Superior temporal gyrus (tissue), 1 donor: ENCODE measurements around the gene ISLR2.

Experiments used
- DNase-seq: peaks from one replicate; pipeline ENCODE4 v3.0.0-alpha.2; 2016; ENCODE audit errors: extremely low spot score

The ISLR2 gene

DNA sequence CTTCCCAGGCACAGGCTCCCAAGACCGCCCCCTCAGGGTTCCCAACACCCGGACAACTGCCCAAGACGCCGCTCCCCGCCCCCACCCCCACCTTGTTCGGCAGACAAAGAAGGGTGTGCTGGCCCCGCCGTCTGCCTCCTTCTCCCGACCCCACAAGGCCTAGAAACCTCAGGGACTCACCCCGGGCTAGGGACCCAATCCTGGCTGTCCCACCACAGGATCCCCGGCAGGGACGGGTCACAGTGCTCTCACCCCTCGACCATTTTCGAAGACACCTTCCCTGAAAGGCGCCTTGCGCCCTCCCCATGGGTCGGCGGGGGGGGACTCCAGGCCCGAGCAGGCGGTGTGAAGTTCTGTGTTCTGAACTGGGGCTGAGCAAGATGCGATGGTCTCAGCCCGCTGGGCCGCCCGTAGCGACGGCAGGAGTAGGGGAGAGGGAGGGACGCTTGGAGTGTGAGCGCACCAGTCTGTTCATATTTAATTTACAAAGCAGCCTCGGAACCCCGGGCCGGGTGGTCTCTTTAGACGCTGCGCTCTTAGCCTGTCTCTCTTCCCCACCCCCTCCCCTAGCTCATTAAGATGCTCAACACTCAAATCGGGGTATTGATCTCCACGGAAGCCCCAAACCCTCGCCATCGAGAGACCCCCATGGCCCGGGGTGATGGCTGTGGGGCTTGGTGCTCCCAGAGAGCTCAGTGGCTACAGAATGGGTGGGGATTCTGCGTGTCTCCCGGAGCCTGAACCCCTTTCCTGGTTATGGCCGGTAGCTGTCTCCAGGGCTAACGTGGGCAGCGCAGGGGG lies 1.4 kb upstream of the ISLR2 start:
- DNase-seq, result no peak

DNA sequence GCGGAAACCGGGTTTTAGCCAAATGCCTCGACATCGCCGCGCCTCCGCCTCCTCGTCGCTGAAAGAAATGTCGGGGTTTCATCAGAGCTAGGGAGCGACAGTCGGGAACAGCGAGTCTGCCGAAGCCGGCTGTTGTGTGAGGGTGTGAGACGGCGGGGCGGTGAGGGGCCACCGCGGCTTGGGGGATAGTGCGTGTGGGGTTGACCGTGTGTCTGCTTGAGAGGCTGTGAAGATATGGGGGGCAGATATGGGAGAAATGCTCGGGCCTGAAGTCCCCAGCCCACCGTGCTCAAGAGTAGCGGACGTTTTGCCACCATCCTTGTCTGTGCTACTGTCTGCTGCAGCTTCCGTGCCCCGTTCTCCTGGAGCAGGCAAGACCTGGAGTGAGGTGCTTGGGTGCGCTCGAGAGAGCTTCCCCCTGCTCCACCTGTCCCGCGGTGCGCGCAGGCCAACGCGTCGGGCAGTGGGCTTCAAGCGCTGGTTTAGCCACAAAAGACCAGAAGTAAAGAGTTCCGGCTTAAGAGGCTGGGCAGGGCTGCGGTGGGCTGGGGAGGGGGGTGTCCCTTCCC lies 716 bp upstream of the ISLR2 start:
- no peak for DNase-seq

DNA sequence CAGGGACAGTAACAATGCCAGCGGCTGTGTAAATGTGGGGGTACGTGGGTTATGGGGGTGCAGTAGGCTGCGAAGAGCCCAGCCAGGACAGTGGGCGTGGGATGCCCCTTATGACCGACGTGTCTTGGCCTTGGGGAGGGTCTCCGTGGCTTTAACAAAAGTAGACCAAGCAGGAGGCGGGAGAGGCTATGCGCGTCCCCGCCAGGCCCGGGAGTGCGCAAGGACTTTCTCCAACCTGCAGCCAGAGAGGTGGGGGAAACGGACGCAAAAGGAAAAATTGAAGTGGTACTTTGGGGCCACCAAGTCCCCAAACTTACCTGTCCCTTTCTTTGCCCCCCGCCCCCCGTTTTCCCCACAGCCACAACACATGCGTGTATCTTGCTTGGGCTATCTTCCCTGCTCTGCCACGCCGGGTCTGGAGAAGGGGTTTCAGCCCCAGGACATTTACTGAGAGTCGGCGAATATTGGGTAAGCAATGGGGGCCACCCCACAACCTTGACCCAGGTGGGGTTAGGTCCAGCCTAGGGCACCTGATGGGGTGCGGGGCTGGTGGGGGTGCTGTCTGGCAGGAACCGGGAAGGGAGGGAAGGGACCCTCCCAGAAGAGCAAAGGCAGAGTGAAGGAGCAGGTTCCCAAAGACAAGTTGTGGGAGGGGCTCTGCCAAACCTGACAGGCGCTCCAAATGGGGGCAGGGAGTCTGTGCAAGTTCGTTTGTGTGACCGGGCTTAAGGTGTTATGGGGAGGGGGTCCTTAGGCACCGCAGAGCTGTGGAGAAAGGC lies 652 bp downstream of the ISLR2 start:
- DNase-seq, result no peak

DNA sequence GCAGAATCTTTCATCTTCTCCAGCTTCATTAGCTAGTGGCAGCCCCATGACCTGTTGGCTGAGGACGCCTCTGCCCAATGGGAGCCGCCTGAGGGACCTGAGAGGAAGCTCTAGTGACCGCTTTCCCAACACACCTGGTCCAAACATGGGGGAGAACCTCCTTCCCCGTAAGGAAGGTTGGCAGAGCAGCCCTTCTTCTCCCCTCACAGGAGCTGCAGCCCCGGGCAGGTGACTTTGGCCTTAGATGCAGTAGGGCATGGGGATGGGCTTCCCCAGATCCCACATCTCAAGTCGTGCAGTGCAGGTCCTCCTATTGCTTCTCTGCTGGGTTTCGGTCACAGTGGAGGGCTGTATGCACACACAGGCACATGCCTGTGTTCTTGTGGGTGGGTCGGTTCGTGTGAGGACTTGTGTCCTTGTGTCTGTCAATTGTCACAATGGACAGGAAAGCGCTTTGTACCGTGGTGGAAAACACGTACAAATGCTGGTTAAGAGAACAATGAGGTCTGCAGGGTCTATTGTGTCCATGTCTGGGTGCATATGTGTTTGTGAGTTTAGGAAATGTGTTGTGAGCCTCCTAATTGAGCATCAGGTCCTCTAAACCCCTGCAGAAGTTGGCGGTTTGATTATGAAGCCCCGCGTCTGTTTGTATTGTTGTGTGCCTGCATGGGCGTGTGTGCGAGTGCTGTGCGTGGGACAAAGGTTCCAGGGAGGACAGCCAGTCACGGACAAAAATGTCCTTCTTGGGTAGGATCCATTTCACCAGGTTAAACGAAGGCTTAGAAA lies 1.4 kb downstream of the ISLR2 start:
- no peak for DNase-seq

DNA sequence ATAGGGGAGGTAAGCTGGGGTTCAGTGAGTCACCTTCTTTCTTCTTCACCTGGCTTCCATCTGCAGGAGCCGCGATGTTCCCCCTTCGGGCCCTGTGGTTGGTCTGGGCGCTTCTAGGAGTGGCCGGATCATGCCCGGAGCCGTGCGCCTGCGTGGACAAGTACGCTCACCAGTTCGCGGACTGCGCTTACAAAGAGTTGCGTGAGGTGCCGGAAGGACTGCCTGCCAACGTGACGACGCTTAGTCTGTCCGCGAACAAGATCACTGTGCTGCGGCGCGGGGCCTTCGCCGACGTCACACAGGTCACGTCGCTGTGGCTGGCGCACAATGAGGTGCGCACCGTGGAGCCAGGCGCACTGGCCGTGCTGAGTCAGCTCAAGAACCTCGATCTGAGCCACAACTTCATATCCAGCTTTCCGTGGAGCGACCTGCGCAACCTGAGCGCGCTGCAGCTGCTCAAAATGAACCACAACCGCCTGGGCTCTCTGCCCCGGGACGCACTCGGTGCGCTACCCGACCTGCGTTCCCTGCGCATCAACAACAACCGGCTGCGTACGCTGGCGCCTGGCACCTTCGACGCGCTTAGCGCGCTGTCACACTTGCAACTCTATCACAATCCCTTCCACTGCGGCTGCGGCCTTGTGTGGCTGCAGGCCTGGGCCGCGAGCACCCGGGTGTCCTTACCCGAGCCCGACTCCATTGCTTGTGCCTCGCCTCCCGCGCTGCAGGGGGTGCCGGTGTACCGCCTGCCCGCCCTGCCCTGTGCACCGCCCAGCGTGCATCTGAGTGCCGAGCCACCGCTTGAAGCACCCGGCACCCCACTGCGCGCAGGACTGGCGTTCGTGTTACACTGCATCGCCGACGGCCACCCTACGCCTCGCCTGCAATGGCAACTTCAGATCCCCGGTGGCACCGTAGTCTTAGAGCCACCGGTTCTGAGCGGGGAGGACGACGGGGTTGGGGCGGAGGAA lies 2.6 kb downstream of the ISLR2 start:
- no peak for DNase-seq

DNA sequence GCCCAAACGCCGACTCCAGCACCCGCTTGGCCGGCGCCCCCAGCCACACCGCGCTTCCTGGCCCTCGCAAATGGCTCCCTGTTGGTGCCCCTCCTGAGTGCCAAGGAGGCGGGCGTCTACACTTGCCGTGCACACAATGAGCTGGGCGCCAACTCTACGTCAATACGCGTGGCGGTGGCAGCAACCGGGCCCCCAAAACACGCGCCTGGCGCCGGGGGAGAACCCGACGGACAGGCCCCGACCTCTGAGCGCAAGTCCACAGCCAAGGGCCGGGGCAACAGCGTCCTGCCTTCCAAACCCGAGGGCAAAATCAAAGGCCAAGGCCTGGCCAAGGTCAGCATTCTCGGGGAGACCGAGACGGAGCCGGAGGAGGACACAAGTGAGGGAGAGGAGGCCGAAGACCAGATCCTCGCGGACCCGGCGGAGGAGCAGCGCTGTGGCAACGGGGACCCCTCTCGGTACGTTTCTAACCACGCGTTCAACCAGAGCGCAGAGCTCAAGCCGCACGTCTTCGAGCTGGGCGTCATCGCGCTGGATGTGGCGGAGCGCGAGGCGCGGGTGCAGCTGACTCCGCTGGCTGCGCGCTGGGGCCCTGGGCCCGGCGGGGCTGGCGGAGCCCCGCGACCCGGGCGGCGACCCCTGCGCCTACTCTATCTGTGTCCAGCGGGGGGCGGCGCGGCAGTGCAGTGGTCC lies 3.5 kb downstream of the ISLR2 start:
- DNase-seq, result no peak

DNA sequence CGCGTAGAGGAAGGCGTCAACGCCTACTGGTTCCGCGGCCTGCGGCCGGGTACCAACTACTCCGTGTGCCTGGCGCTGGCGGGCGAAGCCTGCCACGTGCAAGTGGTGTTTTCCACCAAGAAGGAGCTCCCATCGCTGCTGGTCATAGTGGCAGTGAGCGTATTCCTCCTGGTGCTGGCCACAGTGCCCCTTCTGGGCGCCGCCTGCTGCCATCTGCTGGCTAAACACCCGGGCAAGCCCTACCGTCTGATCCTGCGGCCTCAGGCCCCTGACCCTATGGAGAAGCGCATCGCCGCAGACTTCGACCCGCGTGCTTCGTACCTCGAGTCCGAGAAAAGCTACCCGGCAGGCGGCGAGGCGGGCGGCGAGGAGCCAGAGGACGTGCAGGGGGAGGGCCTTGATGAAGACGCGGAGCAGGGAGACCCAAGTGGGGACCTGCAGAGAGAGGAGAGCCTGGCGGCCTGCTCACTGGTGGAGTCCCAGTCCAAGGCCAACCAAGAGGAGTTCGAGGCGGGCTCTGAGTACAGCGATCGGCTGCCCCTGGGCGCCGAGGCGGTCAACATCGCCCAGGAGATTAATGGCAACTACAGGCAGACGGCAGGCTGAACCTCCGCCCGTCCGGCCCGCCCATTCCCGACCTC lies 4.1 kb downstream of the ISLR2 start:
- no peak for DNase-seq

DNA sequence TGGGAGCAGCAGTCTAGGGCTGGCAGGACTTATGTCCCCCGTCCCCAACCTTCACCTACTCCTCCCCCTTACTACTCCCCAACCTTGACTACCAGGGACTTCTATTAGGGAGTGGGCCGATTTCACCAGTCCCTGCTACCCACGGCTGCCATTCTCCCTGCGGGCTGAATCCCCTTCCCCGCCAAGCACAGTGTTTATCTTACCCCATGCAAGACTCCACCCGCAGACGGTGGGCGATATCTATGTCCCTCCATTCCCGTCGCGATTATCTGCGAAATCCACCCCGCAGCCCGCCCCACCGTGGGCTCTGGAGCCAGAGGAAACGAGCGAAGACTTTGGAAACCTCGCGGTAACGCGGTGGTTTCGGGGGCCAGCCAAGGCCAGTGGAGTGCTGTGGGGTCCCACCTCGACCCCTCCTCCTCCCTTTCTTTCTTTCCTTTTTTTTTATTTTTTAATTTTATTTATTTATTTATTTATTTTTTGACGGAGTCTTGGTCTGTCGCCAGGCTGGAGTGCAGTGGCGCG lies 4.7 kb downstream of the ISLR2 start:
- no peak for DNase-seq

DNA sequence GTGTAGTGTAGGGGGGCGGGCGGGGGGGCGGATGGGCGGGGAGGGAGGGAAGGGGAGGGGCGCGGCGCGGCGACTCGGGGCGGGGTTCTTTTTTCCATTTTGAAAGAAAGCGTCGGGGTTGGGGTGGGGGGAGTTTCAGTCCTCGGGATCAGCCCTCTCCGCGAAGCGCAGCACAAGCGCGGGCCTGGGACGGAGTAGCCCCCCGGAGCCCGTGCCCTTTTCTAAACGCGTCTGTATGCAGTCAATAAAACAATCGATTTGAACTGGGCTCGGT lies 6.1 kb downstream of the ISLR2 start:
- no peak for DNase-seq

DNA sequence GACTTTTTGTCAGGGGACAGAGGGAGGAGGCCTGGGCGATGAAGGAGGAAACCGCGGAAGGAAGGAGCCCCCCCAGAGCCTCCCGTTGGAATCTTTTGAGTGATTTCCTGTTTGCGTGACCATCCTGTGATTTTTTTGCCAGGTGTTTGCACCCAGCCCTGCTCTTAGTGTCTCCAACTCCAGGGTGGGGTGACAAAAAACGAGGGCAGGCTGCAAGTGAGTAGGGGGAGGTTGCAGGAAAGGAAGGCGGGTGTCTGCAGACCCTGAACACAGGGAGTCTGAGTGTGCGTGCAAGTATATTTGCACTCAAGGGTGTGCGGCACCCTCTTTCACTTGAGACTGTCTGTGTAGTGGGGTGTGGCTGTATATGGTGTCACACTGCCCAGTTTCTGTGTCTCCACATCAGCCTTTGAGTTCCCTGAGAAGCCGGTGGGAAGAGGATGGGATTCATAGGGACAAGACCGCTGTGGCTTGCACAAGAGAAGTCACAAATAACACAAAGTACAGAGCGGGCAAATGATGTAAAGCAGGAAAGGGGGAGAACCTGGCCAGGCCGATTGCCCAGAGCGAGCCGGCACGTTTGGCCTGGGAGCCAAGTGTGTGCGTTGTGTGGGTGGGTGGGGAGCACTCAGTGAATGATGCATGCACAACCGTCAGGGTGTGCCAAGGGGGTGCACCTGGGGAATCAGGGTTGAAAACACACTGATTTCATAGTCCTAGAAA lies 6.6 kb downstream of the ISLR2 start:
- DNase-seq, result no peak

DNA sequence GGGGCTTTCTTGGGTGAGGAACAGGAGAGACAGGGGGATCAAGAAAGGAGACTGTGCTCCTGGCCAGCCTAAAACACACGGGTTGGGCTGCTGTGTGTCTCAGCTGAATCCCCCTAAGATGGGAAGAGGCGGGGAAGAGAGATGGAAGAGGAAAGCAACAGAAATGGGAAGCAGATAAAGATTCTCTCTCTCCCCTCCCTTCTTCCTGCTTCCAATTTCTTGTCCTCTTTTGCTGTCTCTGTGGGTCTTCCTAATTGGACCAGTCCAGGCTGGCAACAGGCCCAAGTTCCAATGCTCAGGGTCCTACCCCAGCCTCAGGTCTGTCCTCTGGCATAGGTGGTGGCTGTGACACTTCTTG lies 7.1 kb downstream of the ISLR2 start:
- DNase-seq, result no peak

DNA sequence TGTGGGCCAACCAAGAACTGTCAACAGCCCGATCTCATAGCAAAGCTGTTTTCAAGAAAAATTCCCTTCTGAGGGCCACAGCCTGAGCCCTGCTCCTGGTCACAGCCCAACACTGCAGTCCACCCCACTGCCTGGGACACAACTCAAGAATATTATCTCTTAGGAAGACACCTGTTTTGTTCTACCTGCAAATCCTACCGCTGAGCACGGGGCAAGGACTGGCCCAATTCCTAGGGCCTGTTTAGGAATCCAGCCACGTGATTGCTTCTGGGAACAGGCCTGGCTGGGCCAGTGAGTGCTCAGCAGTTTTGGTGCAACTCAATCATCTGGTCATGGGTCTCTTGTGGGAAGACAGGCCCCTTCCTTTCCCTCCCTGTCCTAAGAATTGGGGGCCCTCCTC lies 8.3 kb downstream of the ISLR2 start:
- DNase-seq, result no peak

DNA sequence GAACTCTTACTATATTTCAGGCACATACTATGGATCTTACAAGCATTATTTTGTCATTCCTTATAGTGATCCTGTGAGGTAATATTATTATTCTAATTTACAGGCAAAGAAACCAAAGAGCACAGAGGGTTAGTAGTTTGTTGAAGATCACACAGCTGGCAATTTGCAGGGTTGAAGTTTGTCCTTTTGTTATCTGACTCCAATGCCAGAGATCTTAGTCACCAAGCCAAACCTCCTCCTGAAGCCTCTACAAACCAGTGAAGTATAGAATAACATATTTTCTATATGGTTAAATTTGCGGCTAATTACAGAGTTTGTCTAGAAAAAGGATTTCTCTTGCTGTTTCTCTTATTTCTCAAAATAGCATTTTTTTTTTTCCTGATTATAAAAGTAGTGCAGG lies 11.2 kb downstream of the ISLR2 start:
- DNase-seq, result no peak

DNA sequence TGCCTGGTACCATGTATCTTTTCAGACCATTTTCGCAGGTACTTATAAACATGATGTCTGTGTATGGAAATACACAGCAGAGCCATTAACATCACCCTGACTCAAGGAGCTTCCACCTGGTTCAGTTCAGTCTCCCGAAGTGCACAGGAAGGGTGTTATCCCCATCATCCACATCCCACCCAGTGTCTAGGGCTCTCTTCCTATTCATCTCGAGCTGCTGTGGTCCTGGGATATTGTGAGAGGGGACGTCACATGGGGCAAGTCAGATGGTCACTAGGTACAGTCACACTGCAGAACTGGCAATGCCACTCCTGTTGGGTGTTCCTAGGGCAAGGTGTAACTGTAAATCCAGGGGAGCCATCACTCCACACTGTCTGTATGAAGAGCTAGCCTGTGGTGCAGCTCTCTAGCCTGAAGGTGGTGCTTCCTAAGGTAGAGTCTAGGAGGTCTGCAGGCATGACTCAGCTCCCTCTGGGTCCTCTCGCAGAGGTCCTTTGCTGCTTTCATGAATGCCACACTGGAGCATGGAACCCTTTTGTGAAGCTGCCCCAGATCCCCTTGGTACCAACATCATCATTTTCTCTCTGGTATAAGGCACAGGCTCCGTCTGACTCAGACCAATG lies 13.9 kb downstream of the ISLR2 start:
- DNase-seq, result no peak

DNA sequence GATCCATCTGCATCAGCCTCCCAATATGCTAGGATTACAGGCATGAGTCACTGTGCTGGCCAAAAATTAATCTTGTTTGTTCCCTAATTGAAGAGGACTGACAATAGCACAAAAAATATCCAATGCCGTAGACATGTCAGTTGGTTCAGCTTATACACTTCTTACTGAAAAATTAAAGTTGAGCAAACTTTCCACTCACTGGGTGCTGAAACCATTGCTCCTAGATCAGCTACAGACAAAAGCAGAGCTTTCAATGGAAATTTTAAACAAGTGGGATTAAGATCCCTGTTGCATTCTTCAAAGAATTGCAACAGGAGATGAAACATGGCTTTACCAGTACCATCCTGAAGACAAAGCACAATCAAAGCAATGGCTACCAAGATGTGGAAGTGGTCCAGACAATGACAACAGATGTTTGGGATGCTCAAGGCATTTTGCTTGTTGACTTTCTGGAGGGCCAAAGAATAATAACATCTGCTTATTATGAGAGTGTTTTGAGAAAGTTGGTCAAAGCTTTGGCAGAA lies 16.0 kb downstream of the ISLR2 start:
- no peak for DNase-seq

DNA sequence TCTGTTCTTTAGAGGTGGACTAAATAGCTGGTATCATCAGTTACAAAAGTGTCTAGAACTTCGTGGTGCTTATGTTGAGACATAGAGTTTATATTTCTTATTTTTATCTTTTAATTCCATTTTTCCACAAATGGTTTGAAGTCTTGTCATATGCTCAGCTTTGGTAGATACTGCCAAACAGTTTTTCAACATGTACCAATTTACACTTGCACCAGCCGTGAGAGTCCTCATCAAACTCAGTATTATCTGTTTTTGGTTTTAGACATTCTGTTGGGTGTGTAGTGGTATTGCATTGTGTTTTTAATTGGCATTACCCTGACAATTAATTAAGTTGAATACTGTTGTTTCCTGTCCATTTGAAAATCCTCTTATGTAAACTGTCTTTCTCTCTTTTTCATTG lies 16.7 kb downstream of the ISLR2 start:
- DNase-seq, result no peak

DNA sequence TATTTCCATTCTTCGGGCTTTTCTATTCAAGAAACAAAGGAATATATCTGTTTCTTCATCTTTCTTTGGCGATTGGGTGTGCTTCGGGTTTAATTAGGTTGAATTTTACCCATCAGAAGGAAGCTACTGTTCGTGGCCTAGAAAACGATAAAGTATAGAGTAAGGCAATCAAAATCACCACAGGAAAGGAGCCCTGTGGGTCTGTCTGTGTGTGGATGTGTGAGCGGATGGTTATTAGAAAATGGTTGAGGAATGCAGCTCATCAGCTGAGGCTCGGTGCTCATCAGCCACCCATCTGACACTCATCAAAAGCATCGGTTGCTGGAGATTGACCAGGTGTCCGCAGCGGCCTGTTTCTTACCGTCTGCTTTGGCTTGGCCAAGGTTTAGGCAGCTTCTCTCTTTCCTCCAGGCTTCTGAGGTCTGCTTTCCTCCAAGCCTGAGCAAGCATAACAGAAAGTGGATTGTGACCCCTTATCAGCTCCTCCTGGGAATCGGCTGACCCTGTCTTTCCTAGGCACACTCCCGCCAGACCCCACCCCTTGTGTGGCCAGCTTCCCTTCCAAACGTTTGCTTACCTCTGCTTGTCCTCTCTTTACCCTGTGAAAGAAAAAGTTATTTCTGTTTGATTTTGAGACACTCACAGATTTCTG lies 25.5 kb downstream of the ISLR2 start:
- no peak for DNase-seq
